Peyer's patch (tissue), 4 donors: Measurements from ENCODE around the gene DACT3. TPM values are rescaled to one million over a fixed set of nuclear protein-coding genes. Genes with fewer than 3 reads are reported as not detected.

Experiments
- DNase-seq, 3 donors: peaks; one replicate each; pipeline ENCODE4 v3.0.0-alpha.2; 2017 to 2019
- H3K27ac ChIP-seq, 4 donors: fragments of 200-600 bp; sonication (generic); one replicate each; pipeline ENCODE4 v1.5.1; 2016 to 2019
- H3K27me3 ChIP-seq, 2 donors: fragments of 200-600 bp; sonication (generic); one replicate each; pipeline ENCODE4 v1.5.1; 2019
- H3K36me3 ChIP-seq, 3 donors: fragments of 200-600 bp; sonication (generic); one replicate each; pipeline ENCODE4 v1.5.1; 2016 to 2019
- H3K4me1 ChIP-seq, 4 donors: fragments of 200-600 bp; sonication (generic); one replicate each; pipeline ENCODE4 v1.5.1; 2016 to 2019
- H3K4me3 ChIP-seq, 4 donors: fragments of 200-600 bp; sonication (generic); 1 replicate in 3 of 4; 2 replicates in 1 of 4; pipeline ENCODE4 v1.5.1; 2016 to 2019; ENCODE audit warnings: mild to moderate bottlenecking in 1 of 4
- H3K9me3 ChIP-seq, 4 donors: fragments of 200-600 bp; sonication (generic); one replicate each; pipeline ENCODE4 v1.5.1; 2016 to 2019; ENCODE audit warnings: mild to moderate bottlenecking in 1 of 4
- CTCF ChIP-seq, 6 experiments: fragments of 450-650 bp in 4 of 6; fragments of 200-600 bp in 2 of 6; sonication (generic) in 1 of 6; IDR thresholded peaks; one replicate each; pipeline ENCODE4 v1.5.1; 2017 to 2019; ENCODE audit warnings: antibody characterized with exemption in 6 of 6, mild to moderate bottlenecking in 3 of 6, moderate library complexity in 1 of 6
- POLR2A ChIP-seq, 2 donors: fragments of 450-650 bp; IDR thresholded peaks; one replicate each; pipeline ENCODE4 v1.5.1; 2017; ENCODE audit warnings: antibody characterized with exemption in 2 of 2, mild to moderate bottlenecking in 2 of 2, moderate library complexity in 2 of 2
- total RNA-seq, 4 donors: library from RNA; depleted of rRNA; stranded (reverse); fragments of >200 nt; gene quantifications; one replicate each; pipeline ENCODE4 v1.1.0, GENCODE V29; 2016

DACT3 gene
- total RNA-seq, 4 donors from 2014 or later, result 0.53 to 2.3 (median 1.4) TPM

GRCh38 chr19:46608581-46609345 is 52.2 kb downstream of the DACT3 start:
- Histone ChIP-seq H3K4me3 (no peak overlapping the region), H3K36me3 (peaks cover 0 to 53% (median 0%) of the 10 kb centered on the region in 3 donors), H3K4me1 (peaks cover 0 to 17% (median 13%) of the 10 kb centered on the region in 4 donors), H3K27ac (no peak overlapping the region), H3K9me3 (no peaks in the 10 kb centered on the region), H3K27me3 (no peaks in the 10 kb centered on the region)
- TF ChIP-seq POLR2A (IDR thresholded peaks at IDR 0.05) (no peak), CTCF (IDR thresholded peaks at IDR 0.05) (no peak)
- DNase-seq, result peak in 1 of 3 donors; percentile 14

- DNase-seq, result peak in 1 of 3 donors; percentile 13
- Histone ChIP-seq H3K27me3 (no peaks in the 10 kb centered on the region), H3K4me1 (peaks cover 0 to 21% (median 16%) of the 10 kb centered on the region in 4 donors), H3K27ac (no peak overlapping the region), H3K9me3 (no peaks in the 10 kb centered on the region), H3K4me3 (no peak overlapping the region), H3K36me3 (peaks cover 0 to 53% (median 0%) of the 10 kb centered on the region in 3 donors)
- TF ChIP-seq POLR2A (IDR thresholded peaks at IDR 0.05) (no peak), CTCF (IDR thresholded peaks at IDR 0.05) (no peak)
Measured at GRCh38 chr19:46608178-46608577, 52.8 kb downstream of the DACT3 start.

GRCh38 chr19:46607448-46607841 is 53.5 kb downstream of the DACT3 start:
- TF ChIP-seq CTCF (IDR thresholded peaks at IDR 0.05) (no peak), POLR2A (IDR thresholded peaks at IDR 0.05) (no peak)
- peak in 1 of 3 donors; percentile 6 for DNase-seq
- Histone ChIP-seq H3K27me3 (no peaks in the 10 kb centered on the region), H3K27ac (no peak overlapping the region), H3K4me3 (no peak overlapping the region), H3K4me1 (peaks cover 0 to 27% (median 18%) of the 10 kb centered on the region in 4 donors), H3K36me3 (peaks cover 0 to 53% (median 0%) of the 10 kb centered on the region in 3 donors), H3K9me3 (no peaks in the 10 kb centered on the region)

GRCh38 chr19:46606681-46607447 is 54.1 kb downstream of the DACT3 start:
- no peak overlapping the region for H3K4me3 ChIP-seq
- peaks cover 0 to 30% (median 15%) of the 10 kb centered on the region in 4 donors for H3K4me1 ChIP-seq
- no peaks in the 10 kb centered on the region for H3K27me3 ChIP-seq
- DNase-seq, result peak in 1 of 3 donors; percentile 12
- no peak for TF ChIP-seq POLR2A (IDR thresholded peaks at IDR 0.05)
- peaks cover 0 to 53% (median 0%) of the 10 kb centered on the region in 3 donors for H3K36me3 ChIP-seq
- no peaks in the 10 kb centered on the region for H3K9me3 ChIP-seq
- H3K27ac ChIP-seq, result no peak overlapping the region

GRCh38 chr19:46606019-46606418 is 55.0 kb downstream of the DACT3 start:
- H3K4me1 ChIP-seq, result peaks cover 0 to 30% (median 8%) of the 10 kb centered on the region in 4 donors
- peak in 1 of 3 donors; percentile 15 for DNase-seq
- no peak overlapping the region for H3K4me3 ChIP-seq
- no peaks in the 10 kb centered on the region for H3K9me3 ChIP-seq
- no peak for TF ChIP-seq CTCF (IDR thresholded peaks at IDR 0.05)
- no peak for TF ChIP-seq POLR2A (IDR thresholded peaks at IDR 0.05)
- peaks cover 0 to 53% (median 0%) of the 10 kb centered on the region in 3 donors for H3K36me3 ChIP-seq
- H3K27me3 ChIP-seq, result no peaks in the 10 kb centered on the region
- no peak overlapping the region for H3K27ac ChIP-seq
